ENCODE data around the gene KIF5C. TPM values are rescaled to one million over a fixed set of nuclear protein-coding genes. Genes with fewer than 3 reads are reported as not detected.

The KIF5C gene
- total RNA-seq, 2 donors from 2014 or later = 1.6 to 3.4 TPM

DNA sequence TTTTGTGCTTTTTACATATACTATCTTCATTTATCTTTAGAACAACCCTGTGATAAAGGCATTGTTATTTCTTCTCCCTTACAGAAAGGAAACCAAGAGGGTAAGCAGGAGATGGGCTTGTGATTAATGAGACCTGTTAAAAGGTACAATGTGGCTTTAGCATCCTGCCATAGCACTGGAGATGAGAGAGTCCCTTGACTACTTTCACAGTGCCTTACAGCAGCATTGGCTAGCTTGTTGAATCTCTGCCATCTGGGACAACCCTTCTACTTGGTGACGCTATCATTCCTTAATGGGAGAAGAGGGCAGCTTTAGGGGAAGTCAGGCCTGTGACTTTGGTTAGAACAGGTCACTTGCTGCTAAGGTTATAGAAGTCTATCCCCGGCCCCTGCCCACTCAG lies 95.4 kb downstream of the KIF5C start:
- intact Hi-C loops (cut with DNase I) = no loop called here
- H3K9me3 ChIP-seq = no peaks in the 10 kb centered on the region
- no peak overlapping the region for H3K9ac ChIP-seq (ENCODE audit: low read depth in 2 of 2, low read length in 2 of 2)
- H3K36me3 ChIP-seq = no peaks in the 10 kb centered on the region
- no peaks in the 10 kb centered on the region for H3K4me1 ChIP-seq
- no peak overlapping the region for H3K27ac ChIP-seq
- TF ChIP-seq, protein P1, sequence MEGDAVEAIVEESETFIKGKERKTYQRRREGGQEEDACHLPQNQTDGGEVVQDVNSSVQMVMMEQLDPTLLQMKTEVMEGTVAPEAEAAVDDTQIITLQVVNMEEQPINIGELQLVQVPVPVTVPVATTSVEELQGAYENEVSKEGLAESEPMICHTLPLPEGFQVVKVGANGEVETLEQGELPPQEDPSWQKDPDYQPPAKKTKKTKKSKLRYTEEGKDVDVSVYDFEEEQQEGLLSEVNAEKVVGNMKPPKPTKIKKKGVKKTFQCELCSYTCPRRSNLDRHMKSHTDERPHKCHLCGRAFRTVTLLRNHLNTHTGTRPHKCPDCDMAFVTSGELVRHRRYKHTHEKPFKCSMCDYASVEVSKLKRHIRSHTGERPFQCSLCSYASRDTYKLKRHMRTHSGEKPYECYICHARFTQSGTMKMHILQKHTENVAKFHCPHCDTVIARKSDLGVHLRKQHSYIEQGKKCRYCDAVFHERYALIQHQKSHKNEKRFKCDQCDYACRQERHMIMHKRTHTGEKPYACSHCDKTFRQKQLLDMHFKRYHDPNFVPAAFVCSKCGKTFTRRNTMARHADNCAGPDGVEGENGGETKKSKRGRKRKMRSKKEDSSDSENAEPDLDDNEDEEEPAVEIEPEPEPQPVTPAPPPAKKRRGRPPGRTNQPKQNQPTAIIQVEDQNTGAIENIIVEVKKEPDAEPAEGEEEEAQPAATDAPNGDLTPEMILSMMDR (IDR thresholded peaks at IDR 0.05) = no peak
- no peak for DNase-seq
- H3K27me3 ChIP-seq = no peaks in the 10 kb centered on the region
- H3K4me3 ChIP-seq = no peak overlapping the region

DNA sequence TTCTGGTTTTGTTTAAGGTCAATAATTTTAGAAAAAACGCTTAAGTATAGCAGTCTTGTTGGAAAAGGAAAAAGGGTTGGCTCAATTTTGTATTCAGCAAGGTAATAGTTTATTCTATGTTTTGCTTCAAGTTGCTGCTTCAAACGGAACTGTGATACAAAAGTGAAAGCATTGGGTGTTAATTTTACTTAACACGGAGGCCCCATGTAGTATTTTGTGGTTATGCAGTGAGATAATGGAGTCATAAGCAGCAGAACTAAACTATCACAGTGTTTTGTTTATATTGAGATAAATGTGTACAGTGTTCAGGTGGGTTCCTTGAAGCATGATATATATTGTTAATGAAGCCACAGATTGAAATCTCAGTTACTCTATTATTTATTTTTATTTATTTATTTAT lies 96.5 kb downstream of the KIF5C start:
- Histone ChIP-seq H3K27me3 (no peaks in the 10 kb centered on the region), H3K36me3 (no peaks in the 10 kb centered on the region), H3K9ac (ENCODE audit: low read depth in 2 of 2, low read length in 2 of 2) (no peak overlapping the region), H3K4me1 (no peaks in the 10 kb centered on the region), H3K4me3 (no peak overlapping the region), H3K27ac (no peak overlapping the region), H3K9me3 (no peaks in the 10 kb centered on the region)
- TF ChIP-seq, protein P1 (IDR thresholded peaks at IDR 0.05) = no peak
- intact Hi-C loops (cut with DNase I) = no loop called here
- no peak for DNase-seq

DNA sequence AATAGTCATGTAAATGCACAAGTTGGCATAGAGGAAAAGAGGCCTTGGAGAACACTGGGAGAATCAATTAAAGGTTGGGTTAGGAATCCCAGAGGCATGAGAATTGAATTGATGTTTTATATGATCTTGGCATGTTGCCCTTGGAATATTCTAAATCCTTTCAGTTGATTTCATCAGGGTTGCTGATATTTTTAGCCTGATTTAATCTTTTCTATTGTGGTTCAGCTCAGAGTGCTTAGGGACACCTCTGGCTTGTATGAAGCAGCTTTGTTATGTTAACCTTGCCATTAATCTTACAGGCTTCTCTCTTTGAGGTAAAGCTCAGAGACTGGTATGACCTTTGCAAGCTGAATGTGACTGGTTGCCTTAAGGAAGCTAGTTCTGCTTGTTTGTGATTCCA lies 99.1 kb downstream of the KIF5C start:
- Histone ChIP-seq H3K27me3 (no peaks in the 10 kb centered on the region), H3K36me3 (no peaks in the 10 kb centered on the region), H3K9me3 (no peaks in the 10 kb centered on the region), H3K9ac (ENCODE audit: low read depth in 2 of 2, low read length in 2 of 2) (no peak overlapping the region), H3K4me3 (no peak overlapping the region), H3K4me1 (no peaks in the 10 kb centered on the region), H3K27ac (no peak overlapping the region)
- TF ChIP-seq, protein P1 (IDR thresholded peaks at IDR 0.05) = no peak
- intact Hi-C loops (cut with DNase I) = no loop called here
- no peak for DNase-seq

DNA sequence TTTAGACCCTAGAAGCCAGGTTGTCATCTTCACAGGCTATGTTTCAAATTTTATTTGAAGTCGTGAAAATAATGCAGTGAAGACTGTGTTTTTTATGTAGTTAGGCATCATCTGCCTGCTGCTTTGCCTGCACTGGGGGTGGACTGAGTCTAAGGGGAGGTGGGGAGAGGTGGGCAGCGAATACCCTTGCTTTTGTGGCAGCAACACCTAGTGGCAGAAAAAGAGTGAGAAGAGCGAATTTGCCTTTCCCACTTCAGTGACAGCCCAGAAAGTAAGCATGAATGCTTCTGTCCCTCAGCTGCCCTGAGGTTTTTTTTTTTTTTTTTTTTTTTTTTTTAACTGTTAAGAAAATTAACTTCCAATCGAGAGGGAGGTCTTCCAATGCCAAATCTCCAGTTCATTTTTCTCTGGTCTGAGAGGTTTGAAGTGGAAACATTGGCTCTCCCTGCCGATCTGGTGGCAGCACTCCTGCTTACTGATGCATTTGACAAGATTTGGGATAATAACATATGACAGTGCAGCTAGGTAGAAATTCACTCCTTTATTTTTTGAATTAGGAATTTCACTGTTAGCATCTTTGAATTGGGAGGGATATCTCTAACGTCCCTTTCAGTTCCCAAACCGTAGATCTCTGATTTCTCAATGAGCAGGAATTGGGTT lies 103.1 kb downstream of the KIF5C start:
- Histone ChIP-seq H3K9ac (ENCODE audit: low read depth in 2 of 2, low read length in 2 of 2) (no peak overlapping the region), H3K9me3 (no peaks in the 10 kb centered on the region), H3K27ac (no peak overlapping the region), H3K4me3 (no peak overlapping the region), H3K36me3 (no peaks in the 10 kb centered on the region), H3K4me1 (no peaks in the 10 kb centered on the region), H3K27me3 (no peaks in the 10 kb centered on the region)
- TF ChIP-seq, protein P1 (IDR thresholded peaks at IDR 0.05) = no peak
- DNase-seq = no peak
- intact Hi-C loops (cut with DNase I) = no loop called here

DNA sequence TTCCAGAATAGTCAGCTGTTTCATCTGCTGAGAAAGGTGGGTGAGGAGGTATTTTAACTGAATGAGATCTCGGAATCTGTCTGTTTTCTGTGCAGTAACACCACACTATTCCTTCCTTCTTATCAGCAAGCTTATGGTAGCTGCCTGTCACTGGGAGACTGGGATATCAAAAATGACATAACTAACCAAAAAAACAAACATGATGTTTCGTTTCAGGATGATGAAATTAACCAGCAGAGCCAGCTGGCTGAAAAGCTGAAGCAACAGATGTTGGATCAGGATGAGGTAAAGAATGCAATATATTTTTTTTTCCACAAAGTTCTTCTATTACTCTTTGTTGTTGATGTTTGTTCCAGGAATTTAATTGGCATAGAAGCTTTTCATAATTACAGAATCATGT lies 103.7 kb downstream of the KIF5C start:
- no peaks in the 10 kb centered on the region for H3K27me3 ChIP-seq
- no peak overlapping the region for H3K9ac ChIP-seq (ENCODE audit: low read depth in 2 of 2, low read length in 2 of 2)
- H3K9me3 ChIP-seq = no peaks in the 10 kb centered on the region
- intact Hi-C loops (cut with DNase I) = no loop called here
- no peaks in the 10 kb centered on the region for H3K4me1 ChIP-seq
- DNase-seq = no peak
- H3K4me3 ChIP-seq = no peak overlapping the region
- no peaks in the 10 kb centered on the region for H3K36me3 ChIP-seq
- no peak overlapping the region for H3K27ac ChIP-seq
- TF ChIP-seq, protein P1 (IDR thresholded peaks at IDR 0.05) = no peak

Measured in colonic mucosa (tissue), 4 donors.